Astrocyte (in vitro differentiated cells and primary cell): ENCODE measurements around the gene BMX. TPM values are rescaled to one million over a fixed set of nuclear protein-coding genes. Genes with fewer than 3 reads are reported as not detected.

Experiments
- DNase-seq: peaks from one replicate; pipeline ENCODE4 v3.0.0-alpha.2; 2010; ENCODE audit warnings: low read depth
- FAIRE-seq: peaks from 2 replicates; lab custom pipeline; 2011; peaks lifted over from hg19 to GRCh38; lab: Jason Lieb, UNC
- H2AFZ ChIP-seq: 2 replicates; pipeline ENCODE4 v1.6.0; 2012; ENCODE audit warnings: low read depth, low read length, inconsistent platforms
- H3K27ac ChIP-seq: 2 replicates; pipeline ENCODE4 v1.5.1; 2011; ENCODE audit warnings: low read depth, low read length, inconsistent platforms
- H3K27me3 ChIP-seq: 2 replicates; pipeline ENCODE4 v1.6.0; 2011; ENCODE audit warnings: low read length, inconsistent platforms; ENCODE audit not compliant: insufficient read depth
- H3K36me3 ChIP-seq: 2 replicates; pipeline ENCODE4 v1.5.1; 2011; ENCODE audit warnings: low read length, inconsistent platforms; ENCODE audit not compliant: insufficient read depth
- H3K4me1 ChIP-seq: 2 replicates; pipeline ENCODE4 v1.5.1; 2011; ENCODE audit warnings: low read length, inconsistent platforms; ENCODE audit not compliant: insufficient read depth
- H3K4me2 ChIP-seq: 2 replicates; pipeline ENCODE4 v1.6.0; 2012; ENCODE audit warnings: low read length, inconsistent platforms
- H3K4me3 ChIP-seq: 2 replicates; pipeline ENCODE4 v1.5.1; 2011; ENCODE audit warnings: low read depth, mild to moderate bottlenecking, low read length, inconsistent platforms; ENCODE audit not compliant: insufficient read depth
- H3K79me2 ChIP-seq: 2 replicates; pipeline ENCODE4 v1.6.0; 2012; ENCODE audit warnings: mild to moderate bottlenecking, low read length, inconsistent platforms; ENCODE audit not compliant: insufficient read depth
- H3K9ac ChIP-seq: 2 replicates; pipeline ENCODE4 v1.6.0; 2012; ENCODE audit warnings: mild to moderate bottlenecking, low read length, inconsistent platforms
- H3K9me3 ChIP-seq: 2 replicates; pipeline ENCODE4 v1.5.1; 2012; ENCODE audit warnings: low read depth, mild to moderate bottlenecking, low read length, inconsistent platforms; ENCODE audit not compliant: insufficient read depth
- H4K20me1 ChIP-seq: 2 replicates; pipeline ENCODE4 v1.6.0; 2012; ENCODE audit warnings: low read length, inconsistent platforms; ENCODE audit not compliant: insufficient read depth
- H3K27ac Mint-ChIP-seq: one replicate; pipeline ENCODE4 v1.8.0; 2021; ENCODE audit warnings: mild to moderate bottlenecking, mixed read lengths; ENCODE audit not compliant: unreplicated experiment
- H3K27me3 Mint-ChIP-seq: one replicate; pipeline ENCODE4 v1.8.0; 2021; ENCODE audit warnings: low read depth, mixed read lengths; ENCODE audit not compliant: unreplicated experiment
- H3K36me3 Mint-ChIP-seq: one replicate; pipeline ENCODE4 v1.8.0; 2021; ENCODE audit warnings: low read depth, mixed read lengths; ENCODE audit not compliant: unreplicated experiment
- H3K4me1 Mint-ChIP-seq: one replicate; pipeline ENCODE4 v1.8.0; 2021; ENCODE audit warnings: low read depth, mixed read lengths; ENCODE audit not compliant: unreplicated experiment
- H3K4me3 Mint-ChIP-seq: one replicate; pipeline ENCODE4 v1.8.0; 2021; ENCODE audit warnings: mild to moderate bottlenecking, moderate library complexity, mixed read lengths; ENCODE audit not compliant: unreplicated experiment
- H3K9me3 Mint-ChIP-seq: one replicate; pipeline ENCODE4 v1.8.0; 2021; ENCODE audit warnings: mild to moderate bottlenecking, mixed read lengths; ENCODE audit not compliant: unreplicated experiment
- CTCF ChIP-seq: IDR thresholded peaks from 2 replicates; pipeline ENCODE4 v1.5.1; 2011; ENCODE audit warnings: low read depth, mild to moderate bottlenecking, inconsistent platforms, low read length, moderate library complexity; ENCODE audit not compliant: insufficient read depth
- EZH2 ChIP-seq: IDR thresholded peaks from 2 replicates; pipeline ENCODE4 v1.6.1; 2012; ENCODE audit warnings: mild to moderate bottlenecking, low read length, inconsistent platforms; ENCODE audit not compliant: insufficient read depth
- total RNA-seq: library from RNA; stranded (reverse); gene quantifications from 2 replicates; pipeline ENCODE4 v1.2.1, GENCODE V29; 2021

BMX gene
- total RNA-seq, 1 donor from 2014 or later: not detected

- H3K4me3 Mint-ChIP-seq: no peak overlapping the region
- no peak for FAIRE-seq
- no peak overlapping the region for H3K9ac ChIP-seq
- no peak for DNase-seq
- TF ChIP-seq CTCF: no peak
- no peak for TF ChIP-seq EZH2
- peaks cover 3% of the 10 kb centered on the region for H3K4me1 Mint-ChIP-seq
- no peaks in the 10 kb centered on the region for H3K9me3 ChIP-seq
- H4K20me1 ChIP-seq: no peaks in the 10 kb centered on the region
- no peak overlapping the region for H3K27ac Mint-ChIP-seq
- H3K9me3 Mint-ChIP-seq: no peaks in the 10 kb centered on the region
- H3K36me3 Mint-ChIP-seq: no peaks in the 10 kb centered on the region
- no peak overlapping the region for H2AFZ ChIP-seq
- H3K79me2 ChIP-seq: no peaks in the 10 kb centered on the region
- H3K4me3 ChIP-seq: no peak overlapping the region
- no peaks in the 10 kb centered on the region for H3K36me3 ChIP-seq
- no peaks in the 10 kb centered on the region for H3K4me1 ChIP-seq
- H3K4me2 ChIP-seq: no peak overlapping the region
- H3K27me3 ChIP-seq: no peaks in the 10 kb centered on the region
- no peaks in the 10 kb centered on the region for H3K27me3 Mint-ChIP-seq
- no peak overlapping the region for H3K27ac ChIP-seq
Measured at GRCh38 chrX:15522464-15522863, 21.9 kb downstream of the BMX start.

- no peaks in the 10 kb centered on the region for H3K36me3 Mint-ChIP-seq
- Histone ChIP-seq H3K9ac (no peak overlapping the region), H3K4me3 (no peak overlapping the region), H3K4me1 (no peaks in the 10 kb centered on the region), H3K36me3 (no peaks in the 10 kb centered on the region), H3K9me3 (no peaks in the 10 kb centered on the region), H3K27ac (no peak overlapping the region), H3K4me2 (no peak overlapping the region), H4K20me1 (no peaks in the 10 kb centered on the region), H3K27me3 (no peaks in the 10 kb centered on the region), H3K79me2 (no peaks in the 10 kb centered on the region), H2AFZ (no peak overlapping the region)
- H3K9me3 Mint-ChIP-seq: no peaks in the 10 kb centered on the region
- H3K4me1 Mint-ChIP-seq: peaks cover 3% of the 10 kb centered on the region
- peak; percentile 50 for FAIRE-seq
- H3K27ac Mint-ChIP-seq: no peak overlapping the region
- TF ChIP-seq CTCF (no peak), EZH2 (no peak)
- DNase-seq: no peak
- no peaks in the 10 kb centered on the region for H3K27me3 Mint-ChIP-seq
- H3K4me3 Mint-ChIP-seq: no peak overlapping the region
Measured at GRCh38 chrX:15523088-15523487, 22.5 kb downstream of the BMX start.

- no peaks in the 10 kb centered on the region for H3K27me3 ChIP-seq
- H3K9me3 Mint-ChIP-seq: no peaks in the 10 kb centered on the region
- H3K9me3 ChIP-seq: no peaks in the 10 kb centered on the region
- FAIRE-seq: peak; percentile 62
- H3K36me3 Mint-ChIP-seq: no peaks in the 10 kb centered on the region
- H3K79me2 ChIP-seq: no peaks in the 10 kb centered on the region
- H3K4me2 ChIP-seq: no peak overlapping the region
- no peaks in the 10 kb centered on the region for H3K4me1 ChIP-seq
- H3K4me3 Mint-ChIP-seq: no peak overlapping the region
- H3K27ac Mint-ChIP-seq: no peak overlapping the region
- H4K20me1 ChIP-seq: no peaks in the 10 kb centered on the region
- H3K9ac ChIP-seq: no peak overlapping the region
- no peak overlapping the region for H3K4me3 ChIP-seq
- H3K36me3 ChIP-seq: no peaks in the 10 kb centered on the region
- H3K27ac ChIP-seq: no peak overlapping the region
- peak; percentile 68 for DNase-seq
- TF ChIP-seq EZH2 (no peak), CTCF (no peak)
- H3K27me3 Mint-ChIP-seq: no peaks in the 10 kb centered on the region
- peaks cover 7% of the 10 kb centered on the region for H3K4me1 Mint-ChIP-seq
- H2AFZ ChIP-seq: no peak overlapping the region
Measured at GRCh38 chrX:15524417-15524816, 23.8 kb downstream of the BMX start.
